GM19035 (cell line): ENCODE results near the gene GTF2H4.

ENCODE experiments used
- ATAC-seq: cut with Tn5 transposase; IDR thresholded peaks from one replicate; pipeline ENCODE4 v1.9.1; 2021; ENCODE audit not compliant: unreplicated experiment

GTF2H4 gene

DNA sequence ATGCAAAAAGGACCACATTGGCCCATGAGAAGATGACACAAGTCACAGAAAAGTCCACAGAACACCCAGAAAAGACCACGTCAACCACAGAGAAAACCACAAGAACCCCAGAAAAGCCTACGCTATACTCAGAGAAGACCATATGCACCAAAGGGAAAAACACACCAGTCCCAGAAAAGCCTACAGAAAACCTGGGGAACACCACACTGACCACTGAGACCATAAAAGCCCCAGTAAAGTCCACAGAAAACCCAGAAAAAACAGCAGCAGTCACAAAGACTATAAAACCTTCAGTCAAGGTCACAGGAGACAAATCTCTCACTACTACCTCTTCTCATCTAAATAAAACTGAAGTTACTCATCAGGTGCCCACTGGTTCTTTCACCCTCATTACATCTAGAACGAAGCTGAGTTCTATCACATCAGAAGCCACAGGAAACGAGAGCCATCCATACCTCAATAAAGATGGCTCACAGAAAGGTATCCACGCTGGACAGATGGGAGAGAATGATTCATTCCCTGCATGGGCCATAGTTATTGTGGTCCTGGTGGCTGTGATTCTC is 44.0 kb downstream of the GTF2H4 start:
- ATAC-seq = no peak

GRCh38 chr6:30954631-30955366 is 46.8 kb downstream of the GTF2H4 start:
- no peak for ATAC-seq

GRCh38 chr6:30955367-30956042 is 47.5 kb downstream of the GTF2H4 start:
- ATAC-seq = no peak

DNA sequence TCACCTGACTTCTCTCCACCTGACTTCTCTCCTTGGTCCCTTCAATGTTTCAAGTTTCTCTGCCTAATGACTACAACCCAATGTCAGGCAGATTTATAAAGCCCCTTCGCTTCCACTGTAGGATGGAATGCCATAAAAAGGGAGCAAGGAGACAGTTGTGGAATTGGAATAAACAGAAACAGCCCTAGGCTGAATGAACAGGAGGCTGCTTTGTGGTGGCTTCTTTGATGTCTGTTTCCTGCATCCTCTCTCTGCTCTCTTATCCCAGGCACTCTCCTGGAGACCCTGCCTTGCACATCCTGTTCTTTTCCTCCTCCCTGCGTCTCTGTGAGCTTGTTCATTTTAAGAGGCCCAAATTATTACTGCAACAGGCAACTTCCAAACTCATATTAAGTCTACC is 49.7 kb downstream of the GTF2H4 start:
- no peak for ATAC-seq

GRCh38 chr6:30960907-30961673 is 53.1 kb downstream of the GTF2H4 start:
- no peak for ATAC-seq

GRCh38 chr6:30962716-30963115 is 54.7 kb downstream of the GTF2H4 start:
- no peak for ATAC-seq

- no peak for ATAC-seq
These were observed 55.6 kb downstream of the GTF2H4 start for GRCh38 chr6:30963641-30964040.
